AG04449 (cell line): ENCODE results near the gene IDS.
"Not testable (repeated sequence)": the region's sequence is repeated elsewhere in the genome, so short reads cannot be mapped to it uniquely, and the experiment has no call there.

Source experiments
- CTCF ChIA-PET: fragments of 350-600 bp; formaldehyde crosslinking; extraction: SDS; loops from one replicate; lab custom pipeline; 2021; ENCODE audit warnings: antibody characterized with exemption; lab: Yijun Ruan, JAX
- POLR2A ChIA-PET: fragments of 400-600, 350-600 bp; formaldehyde crosslinking; extraction: SDS; loops from one replicate; lab custom pipeline; 2020; ENCODE audit warnings: antibody characterized with exemption, inconsistent platforms; lab: Yijun Ruan, JAX
- DNase-seq: peaks from one replicate; pipeline ENCODE4 v3.0.0-alpha.2; 2010; ENCODE audit warnings: low read depth, low spot score
- H3K4me3 ChIP-seq: 2 replicates; pipeline ENCODE4 v1.5.1; 2011; ENCODE audit warnings: low read depth, mild to moderate bottlenecking, control low read depth, low read length
- CTCF ChIP-seq: IDR thresholded peaks from one replicate; pipeline ENCODE4 v1.5.1; 2011; ENCODE audit warnings: mild to moderate bottlenecking, moderate library complexity, low read length, control low read depth, inconsistent platforms; ENCODE audit not compliant: insufficient read depth; ENCODE audit errors: missing control alignments

Gene IDS

GRCh38 chrX:149505671-149506070, 565 bp upstream of the IDS start:
- ChIA-PET CTCF (interaction anchor here (1.5 kb wide), 1 partner anchor 13 kb away, joined by 4 read pairs; no protein-coding TSS in a partner anchor), POLR2A (interaction anchor here (1.0 kb wide), 1 partner anchor 33 kb away, joined by 5 read pairs; no protein-coding TSS in a partner anchor)
- H3K4me3 ChIP-seq, result no peak overlapping the region; the same call in 1 of the 2 replicates
- no peak for DNase-seq
- no peak for TF ChIP-seq CTCF

DNA sequence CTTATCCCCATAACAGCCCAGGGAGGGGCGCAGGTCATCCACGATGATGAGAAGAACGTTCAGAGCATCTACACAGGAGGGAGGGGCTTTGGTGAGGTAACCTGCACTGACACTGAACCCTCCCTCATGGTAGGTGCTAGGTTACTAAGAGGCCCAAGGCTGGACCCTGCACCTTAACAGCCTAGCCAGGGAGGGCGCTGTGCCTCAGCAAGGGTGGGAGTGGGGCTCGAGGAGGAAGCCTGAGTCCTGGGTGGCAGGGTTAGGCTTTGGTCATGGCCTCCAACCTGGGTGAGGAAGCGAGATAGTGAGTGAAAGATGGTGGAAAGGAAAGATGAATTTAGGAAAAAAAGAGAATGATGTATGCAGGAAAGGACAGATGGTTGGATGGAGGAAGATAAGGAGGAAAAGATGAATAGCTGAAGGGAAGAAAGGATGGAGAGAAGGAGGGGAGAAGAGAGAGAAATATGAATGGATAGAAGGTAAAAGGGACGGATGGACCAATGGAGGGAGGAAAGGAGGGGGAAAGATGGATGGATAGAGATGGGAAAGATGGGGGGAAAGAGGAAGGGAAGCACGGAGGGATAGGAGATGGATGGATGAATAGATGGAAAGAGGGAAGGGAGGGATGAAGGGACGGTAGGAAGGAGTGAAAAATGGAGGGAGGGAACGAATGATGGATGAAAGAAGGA, 736 bp downstream of the IDS start:
- H3K4me3 ChIP-seq, result peak overlapping the region; percentile 71
- ChIA-PET CTCF (no interaction called here), POLR2A (interaction anchor here (0.7 to 1.3 kb wide), 3 partner anchors 23 to 608 kb away, joined by 3 read pairs; no protein-coding TSS in a partner anchor)
- no peak for DNase-seq
- peak; percentile 46 for TF ChIP-seq CTCF

GRCh38 chrX:149503446-149503845, 1.7 kb downstream of the IDS start:
- POLR2A ChIA-PET, DNase-seq: not testable (repeated sequence)
- CTCF ChIA-PET, result interaction anchor here (1.9 kb wide), 1 partner anchor 9 kb away, joined by 10 read pairs; no protein-coding TSS in a partner anchor
- H3K4me3 ChIP-seq, result peak overlapping the region; percentile 34

GRCh38 chrX:149502923-149503322, 2.2 kb downstream of the IDS start:
- POLR2A ChIA-PET, result not testable (repeated sequence)

DNA sequence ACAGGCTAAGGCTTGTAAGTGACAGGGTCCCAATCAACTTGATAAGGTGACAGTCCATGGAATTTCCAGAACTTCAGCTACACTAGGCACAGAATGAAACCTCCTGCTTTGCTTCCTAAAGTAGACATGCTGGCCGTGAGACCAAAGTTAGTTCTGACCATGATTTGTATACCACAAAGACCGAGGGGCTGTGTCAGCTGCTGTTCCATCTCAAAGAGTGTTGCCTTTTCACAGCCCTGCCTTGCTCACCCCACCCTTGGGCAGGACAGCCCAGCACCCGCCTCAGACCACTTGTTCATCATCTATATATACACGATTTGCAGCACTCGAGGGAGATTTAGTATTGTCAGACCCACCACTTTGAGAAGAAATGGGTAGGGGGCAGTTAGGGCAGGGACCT, 5.3 kb downstream of the IDS start:
- ChIA-PET CTCF (interaction anchor here (1.1 to 1.8 kb wide), 2 partner anchors 9 to 12 kb away, joined by 5 to 7 read pairs; no protein-coding TSS in a partner anchor), POLR2A (no interaction called here)
- H3K4me3 ChIP-seq, result no peak overlapping the region

More at GRCh38 chrX:149502923-149503322, 2.2 kb downstream of the IDS start:
- CTCF ChIA-PET, result interaction anchor here (1.9 kb wide), 1 partner anchor 9 kb away, joined by 10 read pairs; no protein-coding TSS in a partner anchor
- H3K4me3 ChIP-seq, DNase-seq: not testable (repeated sequence)

DNA sequence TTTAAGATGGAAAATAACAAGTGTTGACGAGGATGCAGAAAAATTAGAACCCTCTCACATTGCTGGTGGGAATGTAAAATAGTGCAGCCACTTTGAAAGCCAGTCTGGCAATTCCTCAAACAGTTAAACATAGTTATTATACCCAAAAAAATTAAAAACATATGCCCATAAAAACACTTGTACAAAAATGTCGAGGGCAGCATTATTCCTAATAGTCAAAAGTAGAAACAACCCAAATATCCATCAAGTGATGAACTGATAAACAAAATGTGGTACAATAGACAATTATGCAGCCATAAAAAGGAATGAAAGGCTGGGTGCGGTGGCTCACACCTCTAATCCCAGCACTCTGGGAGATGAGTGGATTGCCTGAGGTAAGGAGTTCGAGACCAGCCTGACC, 6.3 kb downstream of the IDS start:
- no peak for TF ChIP-seq CTCF
- no peak for DNase-seq
- CTCF ChIA-PET, result no interaction called here
- POLR2A ChIA-PET, result no interaction called here
- no peak overlapping the region for H3K4me3 ChIP-seq

More for the DNA sequence above, 5.3 kb downstream of the IDS start:
- TF ChIP-seq CTCF, result no peak
- no peak for DNase-seq

DNA sequence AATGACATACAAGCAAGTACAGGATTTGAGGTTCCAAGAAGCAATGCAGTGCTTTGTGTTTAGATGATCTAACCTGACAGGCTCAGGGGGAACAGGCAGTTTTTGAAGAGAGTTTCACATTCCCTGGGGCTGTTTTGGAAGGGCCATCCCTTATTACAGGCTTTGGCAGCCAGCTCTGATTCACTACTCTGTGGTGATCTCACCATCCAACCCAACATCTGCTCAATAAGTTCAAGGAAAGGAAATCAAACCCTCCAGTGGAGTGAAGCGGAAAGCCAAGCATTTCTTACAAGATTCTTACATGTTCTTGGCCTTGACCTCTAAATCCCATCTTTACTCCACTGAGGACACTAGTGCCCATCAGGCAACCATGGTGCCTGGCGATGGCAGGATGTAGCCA, 7.5 kb downstream of the IDS start:
- no peak for DNase-seq
- ChIA-PET POLR2A (no interaction called here), CTCF (no interaction called here)
- TF ChIP-seq CTCF, result no peak
- H3K4me3 ChIP-seq, result no peak overlapping the region
